Fibroblast of lung (primary cell): ENCODE measurements around the gene MYCBP. TPM values are rescaled to one million over a fixed set of nuclear protein-coding genes. Genes with fewer than 3 reads are reported as not detected.
A peak's percentile ranks its signal among the peaks of the same experiment; 100 is the strongest.

ENCODE experiments used
- DNase-seq, 2 donors: peaks; one replicate each; pipeline versions ENCODE4 v3.0.0 to v3.0.0-alpha.2; 2010; ENCODE audit warnings: low read depth in 2 of 2
- H2AFZ ChIP-seq: 2 replicates; pipeline ENCODE4 v1.5.1; 2012; ENCODE audit warnings: low read length, control low read depth, inconsistent platforms
- H3K27ac ChIP-seq: 2 replicates; pipeline ENCODE4 v1.5.1; 2011; ENCODE audit warnings: low read length, control low read depth; ENCODE audit not compliant: insufficient read depth
- H3K27me3 ChIP-seq: 2 replicates; pipeline ENCODE4 v1.5.1; 2011; ENCODE audit warnings: mild to moderate bottlenecking, low read length; ENCODE audit not compliant: control insufficient read depth, insufficient read depth
- H3K36me3 ChIP-seq: 2 replicates; pipeline ENCODE4 v1.5.1; 2011; ENCODE audit warnings: low read length; ENCODE audit not compliant: control insufficient read depth, insufficient read depth
- H3K4me1 ChIP-seq: 2 replicates; pipeline ENCODE4 v1.5.1; 2011; ENCODE audit warnings: low read length; ENCODE audit not compliant: control insufficient read depth, insufficient read depth; ENCODE audit errors: extremely low read depth
- H3K4me2 ChIP-seq: 2 replicates; pipeline ENCODE4 v1.5.1; 2011; ENCODE audit warnings: low read length, control low read depth; ENCODE audit not compliant: insufficient read depth; ENCODE audit errors: extremely low read depth
- H3K4me3 ChIP-seq, 4 experiments: fragments of 200-600 bp in 1 of 4; sonication (generic) in 1 of 4; replicated peaks in 1 of 4; 2 replicates each; pipeline ENCODE4 v1.5.1; 2011 to 2016; ENCODE audit warnings: low read length in 4 of 4, low read depth in 3 of 4, mild to moderate bottlenecking in 3 of 4, control low read depth in 2 of 4, inconsistent platforms in 1 of 4, mixed read lengths in 1 of 4; ENCODE audit not compliant: insufficient read depth in 1 of 4; ENCODE audit errors: control extremely low read depth in 1 of 4
- H3K79me2 ChIP-seq: 2 replicates; pipeline ENCODE4 v1.5.1; 2012; ENCODE audit warnings: mild to moderate bottlenecking, low read length, inconsistent platforms; ENCODE audit not compliant: control insufficient read depth, insufficient read depth
- H3K9ac ChIP-seq: 2 replicates; pipeline ENCODE4 v1.5.1; 2011; ENCODE audit warnings: mild to moderate bottlenecking, low read length, control low read depth; ENCODE audit not compliant: insufficient read depth
- H3K9me3 ChIP-seq: 2 replicates; pipeline ENCODE4 v1.5.1; 2012; ENCODE audit warnings: low read depth, low read length; ENCODE audit not compliant: control insufficient read depth, insufficient read depth
- H4K20me1 ChIP-seq: 2 replicates; pipeline ENCODE4 v1.5.1; 2011; ENCODE audit warnings: low read length; ENCODE audit not compliant: control insufficient read depth, insufficient read depth; ENCODE audit errors: extremely low read depth
- CTCF ChIP-seq, 2 donors: IDR thresholded peaks in 1 of 2; conservative IDR thresholded peaks in 1 of 2; 1 replicate in 1 of 2; 2 replicates in 1 of 2; pipeline ENCODE4 v1.5.1; 2011 to 2012; ENCODE audit warnings: low read length in 2 of 2, control low read depth in 1 of 2, inconsistent platforms in 1 of 2, low read depth in 1 of 2, mild to moderate bottlenecking in 1 of 2
- EZH2 ChIP-seq: IDR thresholded peaks from 2 replicates; pipeline ENCODE4 v1.5.1; 2012; ENCODE audit warnings: low read length, control low read depth, mild to moderate bottlenecking; ENCODE audit errors: missing control alignments
- polyA plus RNA-seq, 2 donors: library from polyadenylated mRNA; depleted of rRNA in 1 of 2; stranded (reverse) in 1 of 2; unstranded in 1 of 2; fragments of >200 nt; gene quantifications; 2 replicates each; pipeline ENCODE4 v1.2.1, GENCODE V29; 2011 to 2012; ENCODE audit warnings: missing spikeins in 1 of 2
- total RNA-seq: library from RNA; depleted of rRNA; stranded (reverse); fragments of >200 nt; gene quantifications from 2 replicates; pipeline ENCODE4 v1.2.1, GENCODE V29; 2014

Gene MYCBP
- total and polyA plus RNA-seq, 2 donors (not counting 1 experiment from before 2014, with no cell fraction given), result 4.0 to 12.5 TPM

GRCh38 chr1:38891753-38892152, 18.6 kb upstream of the MYCBP start:
- no peaks in the 10 kb centered on the region for H3K27me3 ChIP-seq
- no peaks in the 10 kb centered on the region for H4K20me1 ChIP-seq
- no peaks in the 10 kb centered on the region for H3K9me3 ChIP-seq
- no peak for TF ChIP-seq CTCF (conservative IDR thresholded peaks at IDR 0.05 in 1 of 2, IDR thresholded peaks at IDR 0.05 in 1 of 2; ENCODE audit: low read depth in 1 of 2, low read length in 2 of 2)
- TF ChIP-seq EZH2, result no peak
- H3K4me2 ChIP-seq, result no peak overlapping the region
- no peak overlapping the region for H2AFZ ChIP-seq
- H3K79me2 ChIP-seq, result no peaks in the 10 kb centered on the region
- peak in 1 of 2 donors; percentile 30 for DNase-seq
- H3K27ac ChIP-seq, result no peak overlapping the region
- H3K36me3 ChIP-seq, result no peaks in the 10 kb centered on the region
- no peak overlapping the region for H3K4me3 ChIP-seq
- H3K9ac ChIP-seq, result no peak overlapping the region
- no peaks in the 10 kb centered on the region for H3K4me1 ChIP-seq

- Histone ChIP-seq H3K79me2 (no peaks in the 10 kb centered on the region), H3K36me3 (no peaks in the 10 kb centered on the region), H3K27ac (no peak overlapping the region), H4K20me1 (no peaks in the 10 kb centered on the region), H3K9ac (no peak overlapping the region), H3K27me3 (no peaks in the 10 kb centered on the region), H3K4me2 (no peak overlapping the region), H2AFZ (no peak overlapping the region), H3K4me1 (no peaks in the 10 kb centered on the region), H3K4me3 (no peak overlapping the region), H3K9me3 (no peaks in the 10 kb centered on the region)
- TF ChIP-seq EZH2 (no peak), CTCF (conservative IDR thresholded peaks at IDR 0.05 in 1 of 2, IDR thresholded peaks at IDR 0.05 in 1 of 2; ENCODE audit: low read depth in 1 of 2, low read length in 2 of 2) (no peak)
- no peak for DNase-seq
These were observed 16.4 kb upstream of the MYCBP start for GRCh38 chr1:38889589-38889988.

- H3K4me1 ChIP-seq, result no peaks in the 10 kb centered on the region
- no peaks in the 10 kb centered on the region for H3K9me3 ChIP-seq
- H3K36me3 ChIP-seq, result no peaks in the 10 kb centered on the region
- H3K4me3 ChIP-seq, result no peak overlapping the region
- TF ChIP-seq EZH2 (no peak), CTCF (conservative IDR thresholded peaks at IDR 0.05 in 1 of 2, IDR thresholded peaks at IDR 0.05 in 1 of 2; ENCODE audit: low read depth in 1 of 2, low read length in 2 of 2) (no peak)
- no peaks in the 10 kb centered on the region for H3K79me2 ChIP-seq
- H4K20me1 ChIP-seq, result no peaks in the 10 kb centered on the region
- no peak overlapping the region for H3K27ac ChIP-seq
- no peak overlapping the region for H2AFZ ChIP-seq
- H3K27me3 ChIP-seq, result no peaks in the 10 kb centered on the region
- no peak overlapping the region for H3K9ac ChIP-seq
- H3K4me2 ChIP-seq, result no peak overlapping the region
- DNase-seq, result no peak
These were observed 15.5 kb upstream of the MYCBP start for GRCh38 chr1:38888423-38889333.
